NCI-H1694 treated with DMSO at 0.1 percent for 48 hours (cell line): Measurements from ENCODE around the gene KRTAP5-4.
"Not testable (repeated sequence)": the region's sequence is repeated elsewhere in the genome, so short reads cannot be mapped to it uniquely, and the experiment has no call there.

Source experiments
- DNase-seq: peaks from one replicate; lab custom pipeline; 2025; lab: John Stamatoyannopoulos, UW

Gene KRTAP5-4

GRCh38 chr11:1622086-1622485 is at the start of gene KRTAP5-4:
KRTAP5-4 (minus strand) TSS chr11:1622138; CDS start chr11:1622093, 45 bp downstream.
- no peak for DNase-seq

- DNase-seq, result no peak
These were observed 49.7 kb upstream of the KRTAP5-4 start for GRCh38 chr11:1671658-1672057.

GRCh38 chr11:1670905-1671371 is 49.0 kb upstream of the KRTAP5-4 start:
- no peak for DNase-seq

GRCh38 chr11:1670457-1670856 is 48.5 kb upstream of the KRTAP5-4 start:
- DNase-seq, result not testable (repeated sequence)

- DNase-seq, result no peak
These were observed 47.7 kb upstream of the KRTAP5-4 start for GRCh38 chr11:1669546-1670218.

- no peak for DNase-seq
These were observed 47.1 kb upstream of the KRTAP5-4 start for GRCh38 chr11:1668911-1669473.

GRCh38 chr11:1667906-1668305 is 46.0 kb upstream of the KRTAP5-4 start:
- DNase-seq, result no peak

GRCh38 chr11:1667121-1667850 is 45.3 kb upstream of the KRTAP5-4 start:
- DNase-seq, result no peak

- DNase-seq, result no peak
These were observed 43.4 kb upstream of the KRTAP5-4 start for GRCh38 chr11:1665313-1665712.

- not testable (repeated sequence) for DNase-seq
These were observed 40.9 kb upstream of the KRTAP5-4 start for GRCh38 chr11:1662699-1663283.

- DNase-seq, result not testable (repeated sequence)
These were observed 39.7 kb upstream of the KRTAP5-4 start for GRCh38 chr11:1661454-1662269.

- no peak for DNase-seq
These were observed 38.4 kb upstream of the KRTAP5-4 start for GRCh38 chr11:1660111-1660867.

- DNase-seq, result no peak
These were observed 37.6 kb upstream of the KRTAP5-4 start for GRCh38 chr11:1659506-1659905.

GRCh38 chr11:1656670-1657069 is 34.7 kb upstream of the KRTAP5-4 start:
- no peak for DNase-seq

GRCh38 chr11:1656061-1656441 is 34.1 kb upstream of the KRTAP5-4 start:
- no peak for DNase-seq

- DNase-seq, result no peak
These were observed 33.5 kb upstream of the KRTAP5-4 start for GRCh38 chr11:1655168-1656060.

GRCh38 chr11:1654388-1655167 is 32.6 kb upstream of the KRTAP5-4 start:
- no peak for DNase-seq

- DNase-seq, result no peak
These were observed 31.8 kb upstream of the KRTAP5-4 start for GRCh38 chr11:1653541-1654387.
